B cell (primary cell): ENCODE measurements around the gene NKX2-2. TPM values are rescaled to one million over a fixed set of nuclear protein-coding genes. Genes with fewer than 3 reads are reported as not detected.

Source experiments
- ATAC-seq: fragments of 200-7000 bp; cut with Tn5 transposase; one replicate; pipeline ENCODE4 v1.10.0; 2021; ENCODE audit warnings: low read depth, mild to moderate bottlenecking, moderate number of reproducible peaks, moderate library complexity
- CTCF ChIA-PET: fragments of 350-600 bp; sonication (Branson Sonifier 250); formaldehyde crosslinking; loops from one replicate; lab custom pipeline; 2021; ENCODE audit warnings: antibody characterized with exemption, inconsistent platforms; lab: Charles Lee
- POLR2A ChIA-PET: fragments of 350-600 bp; sonication (Branson Sonifier 250); formaldehyde crosslinking; loops from one replicate; lab custom pipeline; 2021; ENCODE audit warnings: antibody characterized with exemption; lab: Charles Lee
- DNase-seq: peaks from one replicate; pipeline ENCODE4 v3.0.0; 2013
- H2AFZ ChIP-seq: 2 replicates; pipeline ENCODE4 v1.6.1; 2012; ENCODE audit warnings: mild to moderate bottlenecking, low read depth, low read length; ENCODE audit not compliant: insufficient read depth, poor library complexity, severe bottlenecking
- H3K27ac ChIP-seq, 2 donors: 1 replicate in 1 of 2; 2 replicates in 1 of 2; pipeline ENCODE4 v1.5.1; 2012 to 2013; ENCODE audit warnings: low read length in 2 of 2, mild to moderate bottlenecking in 2 of 2, moderate library complexity in 1 of 2
- H3K27me3 ChIP-seq, 4 experiments: fragments of 200-600 bp in 1 of 4; sonication (generic) in 1 of 4; replicated peaks in 1 of 4; 1 replicate in 2 of 4; 2 replicates in 2 of 4; pipeline versions ENCODE4 v1.6.1 to v1.7.0; 2013 to 2016; ENCODE audit warnings: low read length in 3 of 4, mild to moderate bottlenecking in 2 of 4, mixed read lengths in 1 of 4, moderate library complexity in 1 of 4; ENCODE audit not compliant: insufficient read depth in 4 of 4, control insufficient read depth in 3 of 4; ENCODE audit errors: control extremely low read depth in 1 of 4
- H3K36me3 ChIP-seq, 2 experiments: replicated peaks in 1 of 2; 1 replicate in 1 of 2; 2 replicates in 1 of 2; pipeline versions ENCODE4 v1.6.1 to v1.7.1; 2013; ENCODE audit warnings: low read length in 1 of 2; ENCODE audit not compliant: insufficient read depth in 2 of 2, control insufficient read depth in 1 of 2; ENCODE audit errors: control extremely low read depth in 1 of 2, extremely low read depth in 1 of 2
- H3K4me1 ChIP-seq, 2 donors: fragments of 200-600 bp in 1 of 2; sonication (generic) in 1 of 2; 1 replicate in 1 of 2; 2 replicates in 1 of 2; pipeline versions ENCODE4 v1.5.1 to v1.6.1; 2013 to 2017; ENCODE audit warnings: low read length in 2 of 2; ENCODE audit not compliant: control insufficient read depth in 2 of 2, insufficient read depth in 2 of 2
- H3K4me2 ChIP-seq: replicated peaks from 2 replicates; pipeline ENCODE3; 2012; ENCODE audit warnings: mild to moderate bottlenecking, low read depth, low read length; ENCODE audit not compliant: poor library complexity, severe bottlenecking
- H3K4me3 ChIP-seq, 5 experiments: fragments of 200-600 bp in 1 of 5; sonication (generic) in 1 of 5; 1 replicate in 3 of 5; 2 replicates in 2 of 5; pipeline versions ENCODE4 v1.5.1 to v1.7.0; 2011 to 2016; ENCODE audit warnings: low read length in 4 of 5, mild to moderate bottlenecking in 4 of 5, low read depth in 2 of 5, control low read depth in 1 of 5, moderate library complexity in 1 of 5; ENCODE audit not compliant: insufficient read depth in 1 of 5; ENCODE audit errors: control extremely low read depth in 1 of 5, extremely low read depth in 1 of 5
- H3K79me2 ChIP-seq: fragments of 200-600 bp; sonication (generic); one replicate; pipeline ENCODE4 v1.6.0; 2016; ENCODE audit warnings: low read length; ENCODE audit not compliant: control insufficient read depth, insufficient read depth
- H3K9ac ChIP-seq: fragments of 200-600 bp; sonication (generic); 2 replicates; pipeline ENCODE4 v1.6.1; 2017; ENCODE audit warnings: mild to moderate bottlenecking, low read length, moderate library complexity
- H3K9me3 ChIP-seq, 3 donors: one replicate each; pipeline versions ENCODE4 v1.6.1 to v1.7.1; 2013; ENCODE audit warnings: low read length in 2 of 3; ENCODE audit not compliant: control insufficient read depth in 2 of 3, insufficient read depth in 1 of 3; ENCODE audit errors: control extremely low read depth in 1 of 3
- H4K20me1 ChIP-seq: 2 replicates; pipeline ENCODE4 v1.6.0; 2012; ENCODE audit warnings: mild to moderate bottlenecking, low read length; ENCODE audit not compliant: insufficient read depth, control insufficient read depth, poor library complexity, severe bottlenecking
- H3K27ac Mint-ChIP-seq: one replicate; pipeline ENCODE4 v1.8.0; 2021; ENCODE audit warnings: mixed read lengths
- H3K27me3 Mint-ChIP-seq: one replicate; pipeline ENCODE4 v1.8.0; 2021; ENCODE audit warnings: mixed read lengths
- H3K4me1 Mint-ChIP-seq: one replicate; pipeline ENCODE4 v1.8.0; 2021; ENCODE audit warnings: mixed read lengths
- H3K4me3 Mint-ChIP-seq: one replicate; pipeline ENCODE4 v1.8.0; 2021; ENCODE audit warnings: mixed read lengths
- H3K9me3 Mint-ChIP-seq: one replicate; pipeline ENCODE4 v1.8.0; 2022; ENCODE audit warnings: mixed read lengths; ENCODE audit not compliant: insufficient read depth
- CTCF ChIP-seq: fragments of 200-600 bp; IDR thresholded peaks from one replicate; pipeline ENCODE4 v1.8.0; 2022; ENCODE audit warnings: antibody characterized with exemption, mild to moderate bottlenecking
- EZH2 ChIP-seq: IDR thresholded peaks from 2 replicates; pipeline ENCODE4 v1.6.1; 2012; ENCODE audit warnings: borderline replicate concordance, low read depth, mild to moderate bottlenecking, moderate library complexity, low read length; ENCODE audit not compliant: insufficient read depth, poor library complexity, severe bottlenecking
- WGBS: methylation state at CpG from one replicate; pipeline ENCODE4 v1.1.5; 2013; ENCODE audit warnings: missing lambda C conversion rate; ENCODE audit not compliant: insufficient coverage; 5-methylcytosine and 5-hydroxymethylcytosine counted together
- intact Hi-C: fragments of 100-400 bp; cut with micrococcal nuclease; formaldehyde crosslinking; loops from one replicate; pipeline ENCODE4 v1.10.0; 2022
- polyA plus RNA-seq: library from polyadenylated mRNA; depleted of rRNA; stranded (reverse); fragments of >200 nt; gene quantifications from 2 replicates; pipeline ENCODE4 v1.2.3, GENCODE V29; 2012
- total RNA-seq, 2 donors: library from RNA; stranded (reverse); fragments of 120-200 nt in 1 of 2; gene quantifications; 1 replicate in 1 of 2; 2 replicates in 1 of 2; pipeline versions ENCODE4 v1.2.3 to v1.2.4, GENCODE V29; 2013 to 2022

The NKX2-2 gene
- total and polyA plus RNA-seq, 2 donors (not counting 1 experiment from before 2014, with no cell fraction given) = not detected

GRCh38 chr20:21523281-21523868 is 9.5 kb upstream of the NKX2-2 start:
- H3K9me3 ChIP-seq = peaks cover 0 to 12% (median 0%) of the 10 kb centered on the region in 3 donors
- intact Hi-C loops = no loop called here
- H3K9ac ChIP-seq = no peak overlapping the region
- no peak for ATAC-seq
- no peaks in the 10 kb centered on the region for H3K79me2 ChIP-seq
- ChIA-PET POLR2A (no interaction called here), CTCF (no interaction called here)
- no peak overlapping the region for H3K4me3 ChIP-seq
- H3K27me3 ChIP-seq = peaks cover 0 to 57% (median 33%) of the 10 kb centered on the region in 4 experiments
- no peaks in the 10 kb centered on the region for H3K4me1 ChIP-seq
- H4K20me1 ChIP-seq = no peaks in the 10 kb centered on the region
- Mint-ChIP-seq H3K27ac (no peak overlapping the region), H3K27me3 (peaks cover 76% of the 10 kb centered on the region), H3K9me3 (no peaks in the 10 kb centered on the region), H3K4me1 (no peaks in the 10 kb centered on the region), H3K4me3 (no peak overlapping the region)
- DNase-seq = peak; percentile 4
- H3K27ac ChIP-seq = no peak overlapping the region
- 6% methylated on average over 14 of the region's 19 CpGs for WGBS
- H3K4me2 ChIP-seq = no peak overlapping the region
- no peaks in the 10 kb centered on the region for H3K36me3 ChIP-seq
- TF ChIP-seq EZH2 (no peak), CTCF (no peak)
- no peak overlapping the region for H2AFZ ChIP-seq

GRCh38 chr20:21522481-21523280 is 8.8 kb upstream of the NKX2-2 start:
- peaks cover 1% of the 10 kb centered on the region for H3K4me1 Mint-ChIP-seq
- Histone ChIP-seq H3K4me3 (no peak overlapping the region), H3K36me3 (no peaks in the 10 kb centered on the region), H3K9ac (no peak overlapping the region), H2AFZ (no peak overlapping the region), H3K79me2 (no peaks in the 10 kb centered on the region), H3K27me3 (peaks cover 0 to 64% (median 36%) of the 10 kb centered on the region in 4 experiments), H3K4me2 (no peak overlapping the region), H3K4me1 (no peaks in the 10 kb centered on the region), H3K27ac (no peak overlapping the region), H4K20me1 (no peaks in the 10 kb centered on the region), H3K9me3 (peaks cover 0 to 16% (median 0%) of the 10 kb centered on the region in 3 donors)
- ChIA-PET CTCF (interaction anchor here (2.0 kb wide), 1 partner anchor 18 kb away, joined by 6 read pairs; no protein-coding TSS in a partner anchor), POLR2A (no interaction called here)
- H3K4me3 Mint-ChIP-seq = no peak overlapping the region
- peaks cover 77% of the 10 kb centered on the region for H3K27me3 Mint-ChIP-seq
- intact Hi-C loops = no loop called here
- TF ChIP-seq CTCF = no peak
- WGBS = 7% methylated on average over 84 of the region's 86 CpGs
- H3K27ac Mint-ChIP-seq = no peak overlapping the region
- DNase-seq (peak; percentile 7), ATAC-seq (no peak)
- no peaks in the 10 kb centered on the region for H3K9me3 Mint-ChIP-seq
